HG03442 (cell line): Measurements from ENCODE around the gene EMSY.

Experiments used
- ATAC-seq: cut with Tn5 transposase; IDR thresholded peaks from one replicate; pipeline ENCODE4 v1.9.1; 2021; ENCODE audit warnings: mild to moderate bottlenecking, moderate library complexity; ENCODE audit not compliant: unreplicated experiment

The EMSY gene

GRCh38 chr11:76512851-76513653, 68.2 kb downstream of the EMSY start:
- no peak for ATAC-seq

- ATAC-seq, result no peak
These were observed 68.8 kb downstream of the EMSY start for GRCh38 chr11:76513654-76514034.

- ATAC-seq, result no peak
These were observed 70.7 kb downstream of the EMSY start for GRCh38 chr11:76515494-76515893.

GRCh38 chr11:76523147-76523546, 78.3 kb downstream of the EMSY start:
- no peak for ATAC-seq

- ATAC-seq, result no peak
These were observed 79.1 kb downstream of the EMSY start for GRCh38 chr11:76523786-76524436.

GRCh38 chr11:76524461-76524860, 79.6 kb downstream of the EMSY start:
- ATAC-seq, result no peak

- no peak for ATAC-seq
These were observed 80.1 kb downstream of the EMSY start for GRCh38 chr11:76524919-76525318.

GRCh38 chr11:76526878-76527277, 82.1 kb downstream of the EMSY start:
- ATAC-seq, result no peak

GRCh38 chr11:76542436-76542835, 97.6 kb downstream of the EMSY start:
- ATAC-seq, result no peak

- ATAC-seq, result no peak
These were observed 98.3 kb downstream of the EMSY start for GRCh38 chr11:76543006-76543703.

GRCh38 chr11:76550781-76551180, 106.0 kb downstream of the EMSY start:
- ATAC-seq, result no peak

- ATAC-seq, result no peak
These were observed 106.6 kb downstream of the EMSY start for GRCh38 chr11:76551400-76551799.

- ATAC-seq, result no peak
These were observed 108.2 kb downstream of the EMSY start for GRCh38 chr11:76552987-76553386.

GRCh38 chr11:76553554-76554476, 109.0 kb downstream of the EMSY start:
- ATAC-seq, result no peak

- no peak for ATAC-seq
These were observed 109.9 kb downstream of the EMSY start for GRCh38 chr11:76554767-76555166.

- ATAC-seq, result no peak
These were observed 112.6 kb downstream of the EMSY start for GRCh38 chr11:76557466-76557865.

- ATAC-seq, result no peak
These were observed 113.7 kb downstream of the EMSY start for GRCh38 chr11:76558473-76558872.

- ATAC-seq, result no peak
These were observed 114.1 kb downstream of the EMSY start for GRCh38 chr11:76558891-76559290.

GRCh38 chr11:76559346-76559745, 114.5 kb downstream of the EMSY start:
- no peak for ATAC-seq

- no peak for ATAC-seq
These were observed 115.4 kb downstream of the EMSY start for GRCh38 chr11:76560219-76560618.

GRCh38 chr11:76561245-76561644, 116.4 kb downstream of the EMSY start:
- no peak for ATAC-seq
